Measurements from ENCODE around the gene RALGPS1. TPM values are rescaled to one million over a fixed set of nuclear protein-coding genes. Genes with fewer than 3 reads are reported as not detected.
A peak's percentile ranks its signal among the peaks of the same experiment; 100 is the strongest.

Gene RALGPS1
- total and polyA plus RNA-seq, 2 of the 13 experiments (the other 11 are each of a cell fraction or from before 2014, with no cell fraction given) = 3.7 to 6.5 TPM

GRCh38 chr9:127194881-127195713 lies 280.5 kb downstream of the RALGPS1 start (continued):
- TF ChIP-seq ZNF724P (CRISPR knock-in tag; IDR thresholded peaks at IDR 0.05; ENCODE audit: borderline replicate concordance) (no peak), TFAP4 (IDR thresholded peaks at IDR 0.05; ENCODE audit: borderline replicate concordance, low read depth) (peak; percentile 79; the same call in 1 of the 2 replicates), HNRNPLL (IDR thresholded peaks at IDR 0.05; ENCODE audit: low read depth, low read length, poor library complexity, severe bottlenecking) (no peak), MYPOP (CRISPR knock-in tag; IDR thresholded peaks at IDR 0.05) (no peak), ATF7 (IDR thresholded peaks at IDR 0.05) (0 out of 2 replicates have a peak, but pooled peaks have one; percentile 4), ATF7 (CRISPR knock-in tag; IDR thresholded peaks at IDR 0.05) (no peak), ZNF619 (CRISPR knock-in tag; IDR thresholded peaks at IDR 0.05) (peak; percentile 61; the same call in 1 of the 2 replicates), EP300 (IDR thresholded peaks at IDR 0.05; ENCODE audit: low read depth in 2 of 2, low read length in 2 of 2) (peak in 1 of 2 experiments; percentile 30; a peak in 1 of 4 replicates), EP300 (CRISPR knock-in tag; IDR thresholded peaks at IDR 0.05; ENCODE audit: borderline replicate concordance) (no peak), NPAS2 (CRISPR knock-in tag; IDR thresholded peaks at IDR 0.05; ENCODE audit: borderline replicate concordance) (no peak), CREB1 (IDR thresholded peaks at IDR 0.05) (peak; percentile 34; the same call in 1 of the 2 replicates), CREB1 (CRISPR knock-in tag; IDR thresholded peaks at IDR 0.05) (no peak), RFX5 (IDR thresholded peaks at IDR 0.05; ENCODE audit: low read depth, low read length) (peak; percentile 63; the same call in 1 of the 2 replicates), SAP130 (CRISPR knock-in tag; IDR thresholded peaks at IDR 0.05; ENCODE audit: low read depth) (peak; percentile 54), GABPB1 (CRISPR knock-in tag; IDR thresholded peaks at IDR 0.05) (0 out of 2 replicates have a peak, but pooled peaks have one; percentile 10), MAFF (IDR thresholded peaks at IDR 0.05; ENCODE audit: low read depth, low read length) (peak; percentile 88), ZBTB7B (CRISPR knock-in tag; IDR thresholded peaks at IDR 0.05) (no peak)
- TF ChIP-seq, protein P1, sequence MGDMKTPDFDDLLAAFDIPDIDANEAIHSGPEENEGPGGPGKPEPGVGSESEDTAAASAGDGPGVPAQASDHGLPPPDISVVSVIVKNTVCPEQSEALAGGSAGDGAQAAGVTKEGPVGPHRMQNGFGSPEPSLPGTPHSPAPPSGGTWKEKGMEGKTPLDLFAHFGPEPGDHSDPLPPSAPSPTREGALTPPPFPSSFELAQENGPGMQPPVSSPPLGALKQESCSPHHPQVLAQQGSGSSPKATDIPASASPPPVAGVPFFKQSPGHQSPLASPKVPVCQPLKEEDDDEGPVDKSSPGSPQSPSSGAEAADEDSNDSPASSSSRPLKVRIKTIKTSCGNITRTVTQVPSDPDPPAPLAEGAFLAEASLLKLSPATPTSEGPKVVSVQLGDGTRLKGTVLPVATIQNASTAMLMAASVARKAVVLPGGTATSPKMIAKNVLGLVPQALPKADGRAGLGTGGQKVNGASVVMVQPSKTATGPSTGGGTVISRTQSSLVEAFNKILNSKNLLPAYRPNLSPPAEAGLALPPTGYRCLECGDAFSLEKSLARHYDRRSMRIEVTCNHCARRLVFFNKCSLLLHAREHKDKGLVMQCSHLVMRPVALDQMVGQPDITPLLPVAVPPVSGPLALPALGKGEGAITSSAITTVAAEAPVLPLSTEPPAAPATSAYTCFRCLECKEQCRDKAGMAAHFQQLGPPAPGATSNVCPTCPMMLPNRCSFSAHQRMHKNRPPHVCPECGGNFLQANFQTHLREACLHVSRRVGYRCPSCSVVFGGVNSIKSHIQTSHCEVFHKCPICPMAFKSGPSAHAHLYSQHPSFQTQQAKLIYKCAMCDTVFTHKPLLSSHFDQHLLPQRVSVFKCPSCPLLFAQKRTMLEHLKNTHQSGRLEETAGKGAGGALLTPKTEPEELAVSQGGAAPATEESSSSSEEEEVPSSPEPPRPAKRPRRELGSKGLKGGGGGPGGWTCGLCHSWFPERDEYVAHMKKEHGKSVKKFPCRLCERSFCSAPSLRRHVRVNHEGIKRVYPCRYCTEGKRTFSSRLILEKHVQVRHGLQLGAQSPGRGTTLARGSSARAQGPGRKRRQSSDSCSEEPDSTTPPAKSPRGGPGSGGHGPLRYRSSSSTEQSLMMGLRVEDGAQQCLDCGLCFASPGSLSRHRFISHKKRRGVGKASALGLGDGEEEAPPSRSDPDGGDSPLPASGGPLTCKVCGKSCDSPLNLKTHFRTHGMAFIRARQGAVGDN (CRISPR knock-in tag; IDR thresholded peaks at IDR 0.05) = peak; percentile 59
- TF ChIP-seq, protein P2, sequence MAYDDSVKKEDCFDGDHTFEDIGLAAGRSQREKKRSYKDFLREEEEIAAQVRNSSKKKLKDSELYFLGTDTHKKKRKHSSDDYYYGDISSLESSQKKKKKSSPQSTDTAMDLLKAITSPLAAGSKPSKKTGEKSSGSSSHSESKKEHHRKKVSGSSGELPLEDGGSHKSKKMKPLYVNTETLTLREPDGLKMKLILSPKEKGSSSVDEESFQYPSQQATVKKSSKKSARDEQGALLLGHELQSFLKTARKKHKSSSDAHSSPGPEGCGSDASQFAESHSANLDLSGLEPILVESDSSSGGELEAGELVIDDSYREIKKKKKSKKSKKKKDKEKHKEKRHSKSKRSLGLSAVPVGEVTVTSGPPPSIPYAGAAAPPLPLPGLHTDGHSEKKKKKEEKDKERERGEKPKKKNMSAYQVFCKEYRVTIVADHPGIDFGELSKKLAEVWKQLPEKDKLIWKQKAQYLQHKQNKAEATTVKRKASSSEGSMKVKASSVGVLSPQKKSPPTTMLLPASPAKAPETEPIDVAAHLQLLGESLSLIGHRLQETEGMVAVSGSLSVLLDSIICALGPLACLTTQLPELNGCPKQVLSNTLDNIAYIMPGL (CRISPR knock-in tag; IDR thresholded peaks at IDR 0.05; ENCODE audit: borderline replicate concordance in 1 of 2, low read depth in 1 of 2) = no peak

All from HepG2 (cell line).